NCI-H2029 treated with DMSO at 0.1 percent for 48 hours (cell line): ENCODE data around the gene GET4.

ENCODE experiments used
- DNase-seq: peaks from one replicate; lab custom pipeline; 2025; lab: John Stamatoyannopoulos, UW

The GET4 gene

DNA sequence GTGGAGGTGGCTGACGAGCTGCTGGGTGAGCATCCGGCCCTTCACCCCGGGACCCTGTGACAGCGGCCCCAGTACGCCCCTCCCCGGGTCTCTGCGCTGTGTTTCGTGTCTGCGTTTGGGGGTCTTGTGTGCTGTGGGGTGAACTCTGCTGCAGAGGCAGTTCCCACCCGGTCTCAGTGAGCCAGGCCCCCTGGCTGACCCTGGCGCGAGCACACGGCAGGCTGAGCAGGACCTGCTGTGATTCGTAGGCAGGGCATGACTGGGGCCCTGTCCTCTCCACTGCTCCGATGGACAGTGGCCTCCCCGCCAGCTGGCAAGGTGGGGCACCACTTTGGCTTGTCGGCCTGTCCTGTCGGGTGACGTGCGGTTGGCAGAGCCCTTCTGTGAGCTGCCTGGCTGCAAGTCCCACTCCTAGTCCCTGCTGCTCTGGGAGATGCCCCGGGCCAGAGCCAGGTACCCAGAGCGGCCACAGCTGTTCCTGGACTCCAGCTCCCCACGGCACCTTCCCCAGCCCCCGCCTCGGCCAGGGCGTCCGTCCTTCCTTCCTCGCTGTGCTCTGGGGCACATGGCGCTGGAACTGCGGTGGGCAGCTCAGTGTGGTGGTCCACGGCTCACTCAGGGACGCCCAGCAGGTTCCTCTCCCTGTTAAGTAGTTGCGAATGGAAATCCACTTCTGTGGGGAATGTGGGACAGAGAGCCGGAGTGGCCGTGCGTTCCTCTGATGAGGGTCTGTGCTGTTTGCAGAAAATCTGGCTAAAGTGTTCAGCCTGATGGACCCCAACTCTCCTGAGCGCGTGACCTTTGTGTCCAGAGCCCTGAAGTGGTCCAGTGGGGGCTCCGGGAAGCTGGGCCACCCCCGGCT, 10.5 kb downstream of the GET4 start:
- no peak for DNase-seq

DNA sequence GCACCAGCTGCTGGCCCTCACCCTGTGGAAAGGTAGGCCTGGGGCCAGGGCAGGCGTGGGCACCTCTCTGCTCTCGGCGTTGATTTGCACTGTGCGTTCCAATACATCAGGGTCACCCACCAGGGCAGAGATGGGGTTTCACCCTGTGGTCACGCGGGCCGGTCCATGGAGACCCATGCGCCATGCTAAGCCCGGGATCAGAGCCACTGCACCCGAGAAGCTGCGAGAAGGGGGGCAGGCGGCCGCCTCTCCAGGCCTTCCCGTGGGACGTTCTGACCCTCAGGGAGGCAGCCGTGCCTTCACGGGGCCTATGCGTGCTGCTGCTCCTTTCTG, 11.1 kb downstream of the GET4 start:
- DNase-seq = no peak

GRCh38 chr7:888081-889024, 12.0 kb downstream of the GET4 start:
- no peak for DNase-seq

GRCh38 chr7:889025-889390, 12.7 kb downstream of the GET4 start:
- DNase-seq = no peak

GRCh38 chr7:889391-889790, 13.0 kb downstream of the GET4 start:
- DNase-seq = no peak

GRCh38 chr7:890868-891267, 14.5 kb downstream of the GET4 start:
- DNase-seq = no peak

DNA sequence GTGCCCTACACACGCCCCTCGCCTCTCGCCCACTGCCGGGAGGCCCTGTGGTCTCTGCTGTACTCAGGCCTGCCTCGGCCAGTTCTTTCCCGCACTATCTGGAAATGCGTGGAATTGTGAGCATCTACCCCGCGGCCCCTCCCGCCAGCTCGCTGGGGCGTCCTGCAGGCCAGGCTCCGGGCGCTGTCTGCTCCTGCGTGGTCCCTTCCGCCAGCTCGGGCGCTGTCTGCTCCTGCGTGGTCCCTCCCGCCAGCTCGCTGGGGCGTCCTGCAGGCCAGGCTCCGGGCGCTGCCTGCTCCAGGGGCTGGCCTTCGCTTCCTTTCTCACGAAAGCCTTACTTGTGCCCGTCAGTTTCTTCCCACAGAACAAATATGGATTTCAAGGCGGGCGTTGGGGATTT, 14.9 kb downstream of the GET4 start:
- DNase-seq = no peak

DNA sequence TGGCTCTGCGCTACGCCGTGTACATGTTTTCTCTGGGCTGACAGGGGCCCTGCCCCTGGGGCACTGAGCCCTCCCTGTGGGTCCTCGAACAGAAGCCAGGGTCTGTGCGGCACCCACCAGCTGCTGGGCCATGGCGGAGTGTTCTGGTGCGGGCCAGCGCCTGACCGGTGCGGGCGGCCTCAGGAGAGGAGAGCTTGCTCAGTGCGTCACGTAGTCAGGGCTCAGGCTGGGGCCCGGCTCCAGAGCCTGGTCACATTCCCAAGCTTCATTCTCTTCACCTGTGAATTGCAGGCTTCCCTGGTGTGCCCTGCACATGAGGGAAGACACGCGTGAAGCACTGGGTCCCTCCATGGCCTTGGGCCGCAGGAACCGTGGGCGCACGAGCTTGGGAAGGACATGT, 15.5 kb downstream of the GET4 start:
- no peak for DNase-seq

GRCh38 chr7:892648-893593, 16.6 kb downstream of the GET4 start:
- DNase-seq = no peak

DNA sequence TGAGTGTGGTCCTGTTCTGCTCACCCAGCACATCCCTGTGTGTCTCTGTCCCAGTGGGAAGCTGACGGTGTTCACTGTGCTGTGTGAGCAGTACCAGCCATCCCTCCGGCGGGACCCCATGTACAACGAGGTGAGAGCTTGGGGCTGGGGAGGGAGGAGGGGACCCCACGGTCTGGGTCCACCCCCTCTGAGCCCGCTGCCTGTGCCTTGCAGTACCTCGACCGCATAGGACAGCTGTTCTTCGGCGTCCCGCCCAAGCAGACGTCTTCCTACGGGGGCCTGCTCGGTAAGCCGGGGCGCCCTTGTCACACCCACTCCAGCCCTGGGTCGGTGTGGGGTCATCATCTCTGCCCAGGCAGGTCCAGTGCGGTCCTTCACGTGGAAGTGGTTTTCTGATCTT, 17.3 kb downstream of the GET4 start:
- DNase-seq = no peak

DNA sequence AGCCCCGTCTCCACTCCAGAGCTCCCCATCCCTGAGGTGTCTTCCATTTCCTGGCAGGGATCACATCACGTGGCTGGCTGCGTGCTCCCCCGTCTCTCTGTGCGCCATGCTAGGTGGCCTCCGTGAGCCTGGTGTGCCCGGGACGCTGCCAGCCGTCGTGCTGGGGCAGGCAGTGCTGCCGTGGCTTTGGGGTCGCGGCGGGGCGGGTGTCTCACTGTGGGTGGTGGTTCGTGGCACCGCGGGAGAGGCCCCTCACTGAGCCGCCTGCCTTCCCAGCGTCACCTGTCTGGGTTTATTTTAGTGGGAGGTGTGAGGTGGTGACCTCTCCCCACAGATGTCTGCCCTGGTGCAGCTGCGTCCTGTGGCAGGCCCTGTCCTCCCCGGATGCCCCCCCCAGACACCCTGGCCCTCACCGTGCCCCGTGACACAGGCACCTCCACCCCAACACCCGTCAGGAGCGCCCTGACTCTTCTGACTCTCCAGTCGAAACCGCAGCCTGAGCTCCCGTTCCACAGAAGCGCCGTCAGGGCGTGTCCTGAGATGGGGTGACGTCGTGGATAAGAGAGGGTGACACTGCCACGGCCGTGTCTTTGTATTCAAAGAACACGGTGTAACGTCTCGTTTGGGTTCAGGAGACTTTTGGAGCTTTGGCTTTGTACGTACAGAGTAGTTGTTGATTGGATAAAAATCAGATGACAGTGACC, 18.0 kb downstream of the GET4 start:
- no peak for DNase-seq

GRCh38 chr7:894927-895450, 18.6 kb downstream of the GET4 start:
- no peak for DNase-seq

- no peak for DNase-seq
Measured at GRCh38 chr7:895451-896052, 19.2 kb downstream of the GET4 start.

DNA sequence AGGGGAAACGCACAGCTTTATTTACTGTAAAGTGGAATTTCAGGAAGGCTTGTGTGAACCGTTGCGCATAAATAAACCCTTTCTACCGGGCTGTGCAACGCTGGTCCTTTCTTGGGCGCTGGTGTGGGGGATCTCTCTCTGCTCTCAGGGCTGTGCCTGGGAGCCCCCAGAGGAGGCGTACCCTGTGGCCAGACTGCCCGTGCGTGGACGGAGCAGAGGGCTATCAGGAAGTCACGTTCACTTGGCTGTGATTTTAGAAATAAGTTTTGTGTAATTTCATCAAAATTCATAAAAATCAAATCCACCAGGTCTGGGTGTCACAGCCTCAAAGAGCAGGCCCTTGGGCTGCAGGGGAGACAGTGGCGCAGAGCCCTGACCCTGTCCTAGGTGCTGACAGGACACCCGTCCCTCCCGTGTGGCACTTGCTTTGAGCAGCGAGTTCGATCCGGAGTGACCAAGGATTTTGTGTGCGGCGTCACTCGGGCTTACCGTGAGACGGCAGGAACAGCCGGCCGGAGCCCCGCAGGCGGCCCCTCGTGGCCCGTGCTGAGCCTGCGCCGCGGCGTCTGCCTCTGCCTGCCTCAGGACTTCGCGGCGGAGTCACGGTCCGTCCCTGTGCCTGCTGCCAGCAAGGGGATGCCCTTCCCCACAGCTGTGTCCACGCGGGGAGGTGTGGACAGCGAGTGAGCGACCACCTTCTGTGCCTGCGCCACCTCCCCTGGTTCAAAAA, 20.2 kb downstream of the GET4 start:
- no peak for DNase-seq

DNA sequence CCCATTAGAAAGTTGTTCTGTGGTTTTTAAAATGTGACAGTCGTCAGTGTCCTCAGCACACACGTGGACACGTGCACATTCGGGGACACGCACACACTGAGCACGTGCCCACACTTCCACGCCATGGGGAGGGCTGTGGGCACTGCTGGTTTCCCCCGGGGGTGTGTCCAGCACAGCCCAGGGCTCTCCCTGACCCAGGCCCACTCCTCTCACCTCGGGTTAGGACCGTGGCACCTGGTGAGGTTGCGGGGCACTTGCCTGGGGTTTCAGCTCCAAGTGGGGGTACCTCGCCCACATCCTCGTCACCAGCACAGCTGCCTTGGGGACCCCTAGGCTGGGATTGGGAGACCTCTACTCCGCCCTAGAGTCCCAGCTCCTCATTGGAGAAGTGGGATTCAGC, 20.7 kb downstream of the GET4 start:
- no peak for DNase-seq

GRCh38 chr7:897771-898376, 21.5 kb downstream of the GET4 start:
- DNase-seq = no peak

- no peak for DNase-seq
Measured at GRCh38 chr7:898460-898854, 22.1 kb downstream of the GET4 start.

- no peak for DNase-seq
Measured at GRCh38 chr7:898855-899681, 22.7 kb downstream of the GET4 start.

- no peak for DNase-seq
Measured at GRCh38 chr7:899806-900205, 23.5 kb downstream of the GET4 start.
